Measurements from ENCODE around the gene LEMD2.
"Not testable (repeated sequence)": the region's sequence is repeated elsewhere in the genome, so short reads cannot be mapped to it uniquely, and the experiment has no call there.

The LEMD2 gene
- 66.0 to 85.8 (median 80.9) reads per million in 3 donors for total RNA-seq

- peak within 1 kb of the TSS; percentile 84 for H3K4me3 ChIP-seq (ENCODE audit: insufficient read depth, low read depth, low read length, poor library complexity, severe bottlenecking)
- H3K27me3 ChIP-seq (replicated peaks; ENCODE audit: control insufficient read depth, insufficient read depth, low read length, poor library complexity, severe bottlenecking), result no peaks in the 10 kb centered on the region
- peak; percentile 77 to 86 (median 84) for DNase-seq
- H3K36me3 ChIP-seq (ENCODE audit: control insufficient read depth, insufficient read depth, low read length), result peaks cover 17% of the 10 kb centered on the region
- peaks cover 20% of the 10 kb centered on the region for H3K4me1 ChIP-seq (ENCODE audit: control insufficient read depth, insufficient read depth, low read length, poor library complexity, severe bottlenecking)
- H3K27ac ChIP-seq (ENCODE audit: insufficient read depth, low read length, poor library complexity, severe bottlenecking), result peak within 1 kb of the TSS; percentile 92
- no peaks in the 10 kb centered on the region for H3K9me3 ChIP-seq (ENCODE audit: control insufficient read depth, low read length)
These were observed at the start of gene LEMD2 for GRCh38 chr6:33788694-33789549. TSS of gene LEMD2 (minus strand) at chr6:33789130. CDS start at chr6:33789116, 14 bp downstream.

GRCh38 chr6:33837971-33838665, 49.2 kb upstream of the LEMD2 start:
- H3K4me3 ChIP-seq (ENCODE audit: insufficient read depth, low read depth, low read length, poor library complexity, severe bottlenecking), result no peak overlapping the region
- no peaks in the 10 kb centered on the region for H3K27me3 ChIP-seq (replicated peaks; ENCODE audit: control insufficient read depth, insufficient read depth, low read length, poor library complexity, severe bottlenecking)
- no peaks in the 10 kb centered on the region for H3K9me3 ChIP-seq (ENCODE audit: control insufficient read depth, low read length)
- no peak overlapping the region for H3K27ac ChIP-seq (ENCODE audit: insufficient read depth, low read length, poor library complexity, severe bottlenecking)
- no peaks in the 10 kb centered on the region for H3K36me3 ChIP-seq (ENCODE audit: control insufficient read depth, insufficient read depth, low read length)
- H3K4me1 ChIP-seq (ENCODE audit: control insufficient read depth, insufficient read depth, low read length, poor library complexity, severe bottlenecking), result peaks cover 6% of the 10 kb centered on the region
- DNase-seq, result no peak

- DNase-seq, result no peak
- Histone ChIP-seq H3K36me3 (ENCODE audit: control insufficient read depth, insufficient read depth, low read length) (no peaks in the 10 kb centered on the region), H3K27ac (ENCODE audit: insufficient read depth, low read length, poor library complexity, severe bottlenecking) (no peak overlapping the region), H3K9me3 (ENCODE audit: control insufficient read depth, low read length) (no peaks in the 10 kb centered on the region), H3K4me3 (ENCODE audit: insufficient read depth, low read depth, low read length, poor library complexity, severe bottlenecking) (no peak overlapping the region), H3K27me3 (replicated peaks; ENCODE audit: control insufficient read depth, insufficient read depth, low read length, poor library complexity, severe bottlenecking) (no peaks in the 10 kb centered on the region), H3K4me1 (ENCODE audit: control insufficient read depth, insufficient read depth, low read length, poor library complexity, severe bottlenecking) (peaks cover 6% of the 10 kb centered on the region)
These were observed 48.0 kb upstream of the LEMD2 start for GRCh38 chr6:33836806-33837469.

- H3K27me3 ChIP-seq (replicated peaks; ENCODE audit: control insufficient read depth, insufficient read depth, low read length, poor library complexity, severe bottlenecking), result no peaks in the 10 kb centered on the region
- H3K36me3 ChIP-seq (ENCODE audit: control insufficient read depth, insufficient read depth, low read length), result no peaks in the 10 kb centered on the region
- no peak for DNase-seq
- H3K4me1 ChIP-seq (ENCODE audit: control insufficient read depth, insufficient read depth, low read length, poor library complexity, severe bottlenecking), result peaks cover under 1% of the 10 kb centered on the region
- no peak overlapping the region for H3K27ac ChIP-seq (ENCODE audit: insufficient read depth, low read length, poor library complexity, severe bottlenecking)
- no peaks in the 10 kb centered on the region for H3K9me3 ChIP-seq (ENCODE audit: control insufficient read depth, low read length)
- no peak overlapping the region for H3K4me3 ChIP-seq (ENCODE audit: insufficient read depth, low read depth, low read length, poor library complexity, severe bottlenecking)
These were observed 45.8 kb upstream of the LEMD2 start for GRCh38 chr6:33834401-33835392.

GRCh38 chr6:33833599-33833998, 44.7 kb upstream of the LEMD2 start:
- no peak overlapping the region for H3K27ac ChIP-seq (ENCODE audit: insufficient read depth, low read length, poor library complexity, severe bottlenecking)
- DNase-seq, result no peak
- H3K36me3 ChIP-seq (ENCODE audit: control insufficient read depth, insufficient read depth, low read length), result no peaks in the 10 kb centered on the region
- no peaks in the 10 kb centered on the region for H3K4me1 ChIP-seq (ENCODE audit: control insufficient read depth, insufficient read depth, low read length, poor library complexity, severe bottlenecking)
- no peaks in the 10 kb centered on the region for H3K27me3 ChIP-seq (replicated peaks; ENCODE audit: control insufficient read depth, insufficient read depth, low read length, poor library complexity, severe bottlenecking)
- H3K4me3 ChIP-seq (ENCODE audit: insufficient read depth, low read depth, low read length, poor library complexity, severe bottlenecking), result no peak overlapping the region
- H3K9me3 ChIP-seq (ENCODE audit: control insufficient read depth, low read length), result no peaks in the 10 kb centered on the region

GRCh38 chr6:33832831-33833230, 43.9 kb upstream of the LEMD2 start:
- H3K27me3 ChIP-seq (replicated peaks; ENCODE audit: control insufficient read depth, insufficient read depth, low read length, poor library complexity, severe bottlenecking); H3K4me3 ChIP-seq (ENCODE audit: insufficient read depth, low read depth, low read length, poor library complexity, severe bottlenecking); H3K4me1 ChIP-seq (ENCODE audit: control insufficient read depth, insufficient read depth, low read length, poor library complexity, severe bottlenecking); H3K27ac ChIP-seq (ENCODE audit: insufficient read depth, low read length, poor library complexity, severe bottlenecking); H3K36me3 ChIP-seq (ENCODE audit: control insufficient read depth, insufficient read depth, low read length); H3K9me3 ChIP-seq (ENCODE audit: control insufficient read depth, low read length); DNase-seq: not testable (repeated sequence)

- not testable (repeated sequence) for H3K4me1 ChIP-seq (ENCODE audit: control insufficient read depth, insufficient read depth, low read length, poor library complexity, severe bottlenecking); H3K4me3 ChIP-seq (ENCODE audit: insufficient read depth, low read depth, low read length, poor library complexity, severe bottlenecking); H3K9me3 ChIP-seq (ENCODE audit: control insufficient read depth, low read length); H3K27me3 ChIP-seq (replicated peaks; ENCODE audit: control insufficient read depth, insufficient read depth, low read length, poor library complexity, severe bottlenecking); DNase-seq; H3K27ac ChIP-seq (ENCODE audit: insufficient read depth, low read length, poor library complexity, severe bottlenecking); H3K36me3 ChIP-seq (ENCODE audit: control insufficient read depth, insufficient read depth, low read length)
These were observed 42.8 kb upstream of the LEMD2 start for GRCh38 chr6:33831725-33832124.

GRCh38 chr6:33830635-33831240, 41.8 kb upstream of the LEMD2 start:
- DNase-seq, result no peak
- Histone ChIP-seq H3K4me1 (ENCODE audit: control insufficient read depth, insufficient read depth, low read length, poor library complexity, severe bottlenecking) (no peaks in the 10 kb centered on the region), H3K27me3 (replicated peaks; ENCODE audit: control insufficient read depth, insufficient read depth, low read length, poor library complexity, severe bottlenecking) (no peaks in the 10 kb centered on the region), H3K9me3 (ENCODE audit: control insufficient read depth, low read length) (no peaks in the 10 kb centered on the region), H3K36me3 (ENCODE audit: control insufficient read depth, insufficient read depth, low read length) (no peaks in the 10 kb centered on the region), H3K27ac (ENCODE audit: insufficient read depth, low read length, poor library complexity, severe bottlenecking) (no peak overlapping the region), H3K4me3 (ENCODE audit: insufficient read depth, low read depth, low read length, poor library complexity, severe bottlenecking) (no peak overlapping the region)

Data from effector memory CD4-positive, alpha-beta T cell (primary cell).